Gastroesophageal sphincter (tissue), 3 donors: ENCODE data around the gene RFX8.

ENCODE experiments used
- CTCF ChIP-seq, 4 experiments: fragments of 200-600 bp in 2 of 4; fragments of 450-650 bp in 2 of 4; sonication (generic) in 1 of 4; IDR thresholded peaks; one replicate each; pipeline ENCODE4 v1.5.1; 2017 to 2019; ENCODE audit warnings: antibody characterized with exemption in 4 of 4, mild to moderate bottlenecking in 2 of 4, moderate library complexity in 2 of 4
- EP300 ChIP-seq: sonication (generic); formaldehyde crosslinking; IDR thresholded peaks from one replicate; pipeline ENCODE4 v1.6.1; 2017; ENCODE audit warnings: antibody characterized with exemption, mild to moderate bottlenecking
- POLR2AphosphoS5 ChIP-seq: sonication (generic); formaldehyde crosslinking; IDR thresholded peaks from one replicate; pipeline ENCODE4 v1.6.1; 2017; ENCODE audit warnings: antibody characterized with exemption

GRCh38 chr2:101415220-101415619 is 59.7 kb downstream of the RFX8 start:
- TF ChIP-seq POLR2AphosphoS5 (no peak), CTCF (IDR thresholded peaks at IDR 0.05) (no peak), EP300 (no peak)
